Right cardiac atrium (tissue), 5 donors: ENCODE measurements around the gene FHOD1. TPM values are rescaled to one million over a fixed set of nuclear protein-coding genes. Genes with fewer than 3 reads are reported as not detected.

Source experiments
- ATAC-seq, 2 donors: fragments of 200-7000 bp; cut with Tn5 transposase; one replicate each; pipeline versions ENCODE4 v1.8.0 to v1.9.1; 2020; ENCODE audit warnings: moderate library complexity in 2 of 2, mild to moderate bottlenecking in 1 of 2
- DNase-seq, 3 donors: peaks; one replicate each; pipeline ENCODE4 v3.0.0-alpha.2; 2020
- H3K27ac ChIP-seq: one replicate; pipeline ENCODE4 v1.5.1; 2013; ENCODE audit warnings: mild to moderate bottlenecking, low read length, control low read depth, moderate library complexity
- H3K27me3 ChIP-seq: one replicate; pipeline ENCODE4 v1.6.1; 2013; ENCODE audit not compliant: control insufficient read depth, insufficient read depth
- H3K4me1 ChIP-seq: one replicate; pipeline ENCODE4 v1.6.1; 2013; ENCODE audit warnings: low read length; ENCODE audit not compliant: control insufficient read depth, insufficient read depth
- H3K4me3 ChIP-seq: one replicate; pipeline ENCODE4 v1.5.1; 2013; ENCODE audit warnings: low read length, control low read depth
- H3K9me3 ChIP-seq: one replicate; pipeline ENCODE4 v1.6.1; 2013; ENCODE audit warnings: low read length; ENCODE audit not compliant: control insufficient read depth
- WGBS: extraction: QIAGEN DNeasy Blood & Tissue Kit; methylation state at CpG from one replicate; pipeline ENCODE4 v1.1.7; 2013; 5-methylcytosine and 5-hydroxymethylcytosine counted together
- intact Hi-C, 4 donors: fragments of 100-400 bp; cut with DNase I; formaldehyde crosslinking; loops; one replicate each; pipeline versions ENCODE4 v1.11.0 to v1.14.0; 2022 to 2023
- polyA plus RNA-seq: library from polyadenylated mRNA; stranded (reverse); fragments of 200-250 nt; gene quantifications from one replicate; pipeline ENCODE4 v1.2.3, GENCODE V29; 2013
- total RNA-seq, 4 donors: library from RNA; stranded (reverse); fragmentation: NEBNext Ultra II Directional; extraction: Animal tissue kit (Norgen Biotek cat#: 25700); gene quantifications; one replicate each; pipeline ENCODE4 v1.2.1, GENCODE V29; 2021
- donor health status: healthy with polysubstance abuse.
- donor health status: DM: no; HTN: yes; CAD: no.
- donor health status: DM: no; HTN: no; CAD: no.
- donor health status: DM: no; HTN: yes; CAD: no; lungs with severe emphysema.
- donor health status: DM: yes; HTN: yes; CAD: no.

The FHOD1 gene
- total and polyA plus RNA-seq, 5 donors: 16.9 to 32.1 (median 20.5) TPM

DNA sequence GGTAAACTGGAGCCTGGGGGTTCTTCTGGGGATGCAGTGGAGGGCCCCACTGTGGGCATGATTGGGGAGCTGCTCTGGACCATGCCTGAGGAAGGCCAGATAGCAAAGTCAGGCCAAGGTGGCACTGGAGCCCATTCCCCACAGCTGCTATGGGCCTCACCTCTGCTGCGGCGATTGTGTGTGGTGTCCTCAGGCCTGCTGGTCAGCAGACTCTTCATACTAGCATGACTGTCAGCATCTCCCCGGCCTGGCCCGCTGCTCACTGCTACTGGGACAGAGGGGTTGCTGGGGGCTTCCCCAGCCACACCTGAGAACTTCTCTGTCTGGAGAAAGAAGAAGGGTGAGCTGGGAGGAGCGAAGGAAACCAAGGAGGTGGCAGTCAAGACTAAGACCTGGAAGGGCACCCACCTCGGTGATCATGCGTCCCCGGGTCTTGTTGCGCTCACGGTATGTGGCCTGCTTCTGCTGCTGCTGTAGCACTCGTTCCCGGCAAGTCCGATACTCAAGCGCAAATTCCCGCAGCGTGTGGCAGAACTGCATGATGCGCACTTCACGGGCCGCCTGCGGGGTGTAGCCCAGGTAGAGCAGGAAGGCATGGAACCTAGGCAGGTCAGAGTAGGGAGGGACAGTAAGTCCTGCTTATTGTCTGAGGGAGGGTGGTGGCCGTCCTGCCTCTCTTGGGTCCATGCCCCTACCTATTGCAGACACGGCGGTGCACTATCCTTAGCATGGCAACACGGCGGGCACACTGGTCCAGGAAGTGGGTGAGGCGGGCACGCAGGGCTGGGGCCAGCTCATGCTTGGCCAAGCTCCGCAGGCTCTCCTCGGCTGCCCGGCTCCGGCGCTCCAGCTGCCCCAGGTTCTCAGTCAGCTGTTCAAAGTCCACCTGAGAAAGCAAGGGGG, 17.1 kb downstream of the FHOD1 start:
- Histone ChIP-seq H3K4me1 (peaks cover 9% of the 10 kb centered on the region), H3K4me3 (no peak overlapping the region), H3K9me3 (no peaks in the 10 kb centered on the region), H3K27ac (no peak overlapping the region), H3K27me3 (no peaks in the 10 kb centered on the region)
- ATAC-seq (no peak), DNase-seq (peak in 1 of 3 donors; percentile 68)
- 91% methylated on average over 32 of the region's 32 CpGs for WGBS
- intact Hi-C loops: loop anchor here in 1 of 4 donors (5.0 kb wide), 1 partner anchor 38 kb away; the partner anchor contains the start of genes E2F4 and EXOC3L1

DNA sequence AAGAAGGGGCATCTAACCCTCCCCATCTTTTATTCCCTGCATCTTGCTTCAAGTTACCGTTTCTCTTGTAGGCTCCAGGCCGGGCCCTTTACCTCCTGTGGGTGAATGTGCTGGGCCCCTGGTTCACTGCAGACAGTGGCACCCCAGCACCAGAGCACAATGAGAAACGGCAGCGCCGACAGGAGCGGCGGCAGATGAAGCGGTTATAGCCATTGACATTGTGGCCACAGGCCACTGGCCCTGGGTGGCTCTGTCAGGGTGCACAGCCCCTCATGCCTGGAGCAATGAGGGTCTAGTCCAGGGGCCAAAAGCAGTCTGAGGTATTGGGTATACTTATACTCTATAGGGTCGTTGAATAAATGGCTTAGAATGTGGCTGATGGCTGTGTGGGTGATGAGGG, 18.4 kb downstream of the FHOD1 start:
- ATAC-seq (no peak), DNase-seq (peak in 1 of 3 donors; percentile 53)
- intact Hi-C loops: loop anchor here in 1 of 4 donors (5.0 kb wide), 1 partner anchor 37 kb away; the partner anchor contains the start of genes E2F4 and EXOC3L1
- Histone ChIP-seq H3K4me1 (peaks cover 9% of the 10 kb centered on the region), H3K9me3 (no peaks in the 10 kb centered on the region), H3K27me3 (no peaks in the 10 kb centered on the region), H3K27ac (no peak overlapping the region), H3K4me3 (no peak overlapping the region)
- 86% methylated on average over 9 of the region's 9 CpGs for WGBS

DNA sequence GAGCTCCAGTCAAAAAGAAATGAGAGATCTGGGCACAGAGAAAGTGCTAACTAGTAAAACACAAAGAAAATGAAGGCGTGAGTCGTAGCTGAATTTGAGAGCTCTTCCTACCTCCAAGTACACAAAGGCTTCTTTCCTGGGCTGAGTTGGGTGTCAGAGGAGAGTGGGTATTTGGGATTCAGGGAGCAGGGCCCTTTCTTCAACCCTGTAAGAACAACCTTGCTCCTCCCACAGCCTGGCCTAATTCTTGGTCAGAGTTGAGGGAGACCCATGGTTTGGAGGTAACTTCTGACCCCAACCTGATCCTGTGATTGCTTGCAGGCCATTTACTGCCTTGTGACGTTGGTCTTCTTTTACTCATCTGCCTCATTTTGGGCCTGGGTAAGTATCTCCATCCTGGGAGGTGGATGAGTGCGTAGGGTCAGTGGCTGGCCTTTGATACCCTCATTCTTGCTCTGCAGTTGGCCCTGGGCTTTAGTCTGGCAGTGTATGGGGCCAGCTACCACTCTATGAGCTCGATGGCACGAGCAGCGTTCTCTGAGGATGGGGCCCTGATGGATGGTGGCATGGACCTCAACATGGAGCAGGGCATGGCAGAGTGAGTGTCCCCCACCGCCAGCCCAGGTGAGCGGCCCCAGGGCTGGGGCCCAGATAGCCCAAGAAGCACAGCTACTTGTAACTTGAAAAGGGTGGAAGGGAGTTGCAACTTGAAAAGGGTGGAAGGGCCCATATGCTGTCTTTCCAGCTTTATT, 19.1 kb downstream of the FHOD1 start:
- ATAC-seq (no peak), DNase-seq (peak in 1 of 3 donors; percentile 40)
- Histone ChIP-seq H3K27me3 (no peaks in the 10 kb centered on the region), H3K4me1 (peaks cover 9% of the 10 kb centered on the region), H3K27ac (no peak overlapping the region), H3K9me3 (no peaks in the 10 kb centered on the region), H3K4me3 (no peak overlapping the region)
- WGBS: 83% methylated on average over 9 of the region's 9 CpGs
- intact Hi-C loops: loop anchor here in 1 of 4 donors (5.0 kb wide), 1 partner anchor 36 kb away; the partner anchor contains the start of genes E2F4 and EXOC3L1

DNA sequence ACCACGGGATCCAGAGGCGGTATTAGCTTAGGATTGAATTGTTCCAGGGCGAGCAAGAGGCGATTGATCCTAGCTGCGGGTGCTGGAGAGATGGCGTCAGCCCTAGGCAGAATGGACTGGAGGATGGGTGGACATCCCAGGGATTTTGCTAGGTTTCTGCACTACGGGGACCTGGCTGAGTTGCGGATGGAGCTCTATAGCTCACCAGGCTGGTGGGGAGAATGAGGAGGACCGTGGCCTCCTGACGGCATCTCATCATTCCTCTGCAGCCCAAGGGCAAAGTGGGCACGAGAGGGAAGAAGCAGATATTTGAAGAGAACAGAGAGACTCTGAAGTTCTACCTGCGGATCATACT, 19.7 kb downstream of the FHOD1 start:
- H3K27ac ChIP-seq: no peak overlapping the region
- peaks cover 9% of the 10 kb centered on the region for H3K4me1 ChIP-seq
- no peaks in the 10 kb centered on the region for H3K9me3 ChIP-seq
- 12% methylated on average over 12 of the region's 12 CpGs for WGBS
- DNase-seq (no peak), ATAC-seq (no peak)
- intact Hi-C loops: loop anchor here in 1 of 4 donors (5.0 kb wide), 1 partner anchor 35 kb away; the partner anchor contains the start of genes E2F4 and EXOC3L1
- peak overlapping the region; percentile 92 for H3K4me3 ChIP-seq
- no peaks in the 10 kb centered on the region for H3K27me3 ChIP-seq

DNA sequence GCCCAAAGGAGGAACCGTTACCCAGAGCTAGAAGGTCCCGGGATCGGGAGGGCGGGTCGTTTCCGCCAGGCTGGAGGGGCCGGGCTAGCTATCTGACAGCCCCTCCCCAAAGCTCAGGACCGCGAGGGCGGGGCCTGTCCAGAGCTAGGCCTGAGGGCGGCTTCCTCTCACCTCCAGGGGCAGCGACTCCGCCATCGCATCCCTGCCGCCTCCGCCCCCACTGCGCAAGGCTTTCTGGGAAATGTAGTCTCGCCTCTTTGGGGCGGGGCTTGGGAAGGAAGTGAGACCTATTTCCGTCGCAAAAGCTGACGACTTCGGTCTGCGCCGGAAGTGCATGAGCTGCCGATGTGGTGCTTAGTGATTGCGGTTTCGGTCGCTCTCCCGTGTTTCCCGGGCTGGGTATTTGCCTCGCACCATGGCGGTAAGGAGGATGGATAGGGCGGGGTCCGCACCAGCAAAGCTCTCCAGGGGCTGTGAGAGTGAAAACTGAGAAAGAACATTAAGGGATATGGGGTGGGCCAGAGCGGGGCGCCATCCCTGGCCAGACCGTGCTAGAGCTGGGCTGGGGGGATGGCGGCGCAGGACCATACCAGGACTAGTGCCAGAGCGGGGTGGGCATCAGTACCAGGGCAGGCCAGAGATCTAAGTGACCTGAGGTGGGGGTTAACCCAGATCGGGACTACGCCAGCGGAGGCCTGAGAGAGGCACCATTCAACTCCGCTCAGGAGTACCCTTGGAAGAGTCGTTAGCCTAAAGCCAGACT, 20.3 kb downstream of the FHOD1 start, which contains the start of gene TMEM208:
TMEM208 (plus strand) TSS at position 327 of the 763 bp plus-strand sequence; CDS start at position 416, 89 bp downstream.
- no peaks in the 10 kb centered on the region for H3K9me3 ChIP-seq
- DNase-seq (peak; percentile 99), ATAC-seq (peak; percentile 97)
- peaks cover 9% of the 10 kb centered on the region for H3K4me1 ChIP-seq
- under 1% methylated on average over 46 of the region's 46 CpGs for WGBS
- peak within 1 kb of the TSS; percentile 76 for H3K27ac ChIP-seq
- H3K4me3 ChIP-seq: peak within 1 kb of the TSS; percentile 92
- intact Hi-C loops: loop anchor here in 1 of 4 donors (5.0 kb wide), 1 partner anchor 35 kb away; the partner anchor contains the start of genes E2F4 and EXOC3L1
- H3K27me3 ChIP-seq: no peaks in the 10 kb centered on the region

DNA sequence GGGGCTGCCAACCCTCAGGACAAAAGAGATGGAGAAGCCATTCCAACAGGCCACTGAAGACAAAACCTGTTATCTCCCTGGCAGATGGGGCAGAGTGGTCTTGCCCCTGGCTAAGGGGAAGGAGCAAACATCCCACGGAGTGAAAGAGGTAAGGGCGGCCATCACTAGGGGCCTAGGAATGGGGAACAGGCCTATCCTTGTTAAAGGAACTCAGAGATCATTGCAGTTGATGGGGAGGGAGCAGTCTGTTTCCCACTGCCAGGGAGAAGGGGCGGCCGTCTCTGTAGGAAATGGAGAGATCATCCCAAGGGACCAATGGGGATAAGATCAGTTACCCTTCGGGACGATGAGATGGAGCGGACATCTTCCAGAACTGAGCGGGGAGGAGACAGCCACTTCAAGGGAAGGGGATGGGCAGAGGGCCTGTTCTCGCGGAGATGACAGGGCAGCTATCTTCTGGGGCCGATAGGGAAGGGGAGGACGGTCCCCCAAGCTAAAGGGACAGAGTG, 20.9 kb downstream of the FHOD1 start:
- 11% methylated on average over 12 of the region's 12 CpGs for WGBS

DNA sequence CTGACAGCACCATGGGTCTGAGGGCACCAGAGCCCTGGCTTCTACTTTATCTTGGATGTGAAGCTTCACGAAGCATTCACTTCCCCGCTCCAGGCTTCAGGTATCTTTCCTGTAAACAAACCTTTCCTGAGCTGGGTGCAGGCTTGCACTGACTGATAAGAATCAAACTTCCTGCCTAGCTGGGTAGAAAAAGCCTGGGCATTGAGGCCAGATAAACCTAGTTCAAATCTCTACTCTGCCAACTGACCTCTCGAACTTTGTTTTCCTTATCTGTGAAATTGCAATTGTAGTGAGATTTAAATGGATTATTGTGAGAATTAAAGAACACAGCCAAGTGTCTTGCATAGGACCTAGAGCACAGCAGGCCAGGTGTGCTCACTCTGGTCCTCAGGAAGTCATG, 23.3 kb downstream of the FHOD1 start:
- no peak for ATAC-seq

More for the DNA sequence above, 20.9 kb downstream of the FHOD1 start:
- peak overlapping the region; percentile 92 for H3K4me3 ChIP-seq
- no peaks in the 10 kb centered on the region for H3K9me3 ChIP-seq
- no peaks in the 10 kb centered on the region for H3K27me3 ChIP-seq
- peaks cover 9% of the 10 kb centered on the region for H3K4me1 ChIP-seq
- H3K27ac ChIP-seq: peak overlapping the region; percentile 76
- ATAC-seq (no peak), DNase-seq (no peak)
- intact Hi-C loops: loop anchor here in 1 of 4 donors (5.0 kb wide), 1 partner anchor 34 kb away; the partner anchor contains the start of genes E2F4 and EXOC3L1

DNA sequence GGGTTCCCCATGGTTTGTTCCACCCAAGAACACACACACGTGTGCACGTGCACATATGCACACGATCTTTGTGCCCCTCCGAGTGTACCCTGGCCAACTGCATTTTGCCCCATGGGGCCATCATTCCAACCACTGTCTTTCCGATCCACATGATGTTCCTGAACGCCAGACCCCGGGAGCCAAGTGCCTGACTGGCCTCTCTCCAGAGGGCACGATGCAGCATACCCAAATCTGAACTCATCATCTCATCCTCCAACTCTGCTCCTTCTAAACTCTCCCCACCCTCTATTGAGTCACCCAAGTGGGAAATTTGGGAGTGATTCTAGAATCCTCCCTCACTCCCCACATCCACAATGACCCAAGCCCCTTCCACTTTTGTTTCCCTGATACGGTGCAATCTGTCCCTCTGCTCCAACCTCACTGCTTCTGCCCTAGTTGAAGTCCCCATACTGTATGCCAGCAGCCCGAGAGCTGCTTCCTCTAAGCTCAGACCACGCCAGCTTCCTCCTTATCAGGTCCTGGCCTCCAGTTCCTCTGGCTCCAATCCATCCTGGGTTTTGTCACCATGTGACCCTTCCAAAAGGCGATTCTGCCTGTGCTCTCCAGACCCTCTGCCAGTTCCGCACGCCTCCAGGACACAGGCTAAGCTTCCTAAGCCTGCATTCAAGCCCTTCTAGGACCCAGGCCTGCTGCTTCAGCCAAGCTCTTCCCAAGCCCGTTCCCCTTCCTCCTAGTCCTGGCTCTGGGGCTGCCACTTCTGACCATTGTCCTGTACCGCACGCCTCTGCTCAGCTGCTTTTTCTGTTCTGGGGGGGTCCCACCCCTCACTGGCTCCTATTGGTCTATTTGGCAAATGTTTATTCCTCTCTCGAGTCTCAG, 30.4 kb downstream of the FHOD1 start:
- DNase-seq (peak; percentile 81 to 90 (median 88)), ATAC-seq (peak; percentile 91)
- intact Hi-C loops: no loop called here
- H3K4me1 ChIP-seq: peaks cover 14% of the 10 kb centered on the region
- 24% methylated on average over 18 of the region's 18 CpGs for WGBS
- H3K9me3 ChIP-seq: no peaks in the 10 kb centered on the region
- H3K27me3 ChIP-seq: no peaks in the 10 kb centered on the region
- H3K27ac ChIP-seq: peak overlapping the region; percentile 93
- H3K4me3 ChIP-seq: no peak overlapping the region

More for the DNA sequence above, 23.3 kb downstream of the FHOD1 start:
- 56% methylated on average over 3 of the region's 3 CpGs for WGBS
- no peaks in the 10 kb centered on the region for H3K9me3 ChIP-seq
- no peaks in the 10 kb centered on the region for H3K27me3 ChIP-seq
- intact Hi-C loops: no loop called here
- H3K27ac ChIP-seq: no peak overlapping the region
- peak in 1 of 3 donors; percentile 12 for DNase-seq
- peaks cover 9% of the 10 kb centered on the region for H3K4me1 ChIP-seq
- H3K4me3 ChIP-seq: no peak overlapping the region

DNA sequence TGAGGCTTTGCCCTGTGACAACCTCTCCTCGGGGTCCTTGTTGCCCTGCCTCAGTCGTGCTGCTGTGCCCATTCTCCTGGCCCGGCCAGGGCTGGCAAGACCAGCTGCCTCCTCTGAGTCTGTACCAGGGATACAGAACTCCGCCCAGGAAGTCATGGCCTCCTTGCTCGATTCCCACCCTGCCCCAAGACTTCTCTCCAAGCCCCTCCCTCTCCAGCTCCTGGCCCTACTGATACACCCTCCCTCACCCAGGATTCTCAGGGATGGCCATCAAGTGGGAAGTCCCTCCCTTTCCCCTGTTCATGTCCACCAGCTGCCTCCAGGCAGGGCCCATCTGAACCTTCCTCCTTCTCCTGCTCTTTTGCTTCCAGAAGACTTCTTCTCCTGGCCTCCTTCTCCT, 31.6 kb downstream of the FHOD1 start:
- Histone ChIP-seq H3K27ac (peak overlapping the region; percentile 7), H3K9me3 (no peaks in the 10 kb centered on the region)
- peak in 1 of 2 donors; percentile 6 for ATAC-seq

More for the DNA sequence above, 31.6 kb downstream of the FHOD1 start:
- H3K4me1 ChIP-seq: peaks cover 14% of the 10 kb centered on the region
- WGBS: 68% methylated on average over 5 of the region's 5 CpGs
- H3K4me3 ChIP-seq: no peak overlapping the region
- DNase-seq: peak; percentile 24 to 63 (median 30)
- no peaks in the 10 kb centered on the region for H3K27me3 ChIP-seq
- intact Hi-C loops: no loop called here
